Adipocyte (in vitro differentiated cells): ENCODE measurements around the gene FSTL4.

Experiments used
- DNase-seq: peaks from one replicate; pipeline ENCODE4 v3.0.0-alpha.2; 2015; ENCODE audit warnings: low read depth
- H3K27me3 ChIP-seq: replicated peaks from 2 replicates; pipeline ENCODE4 v1.7.0; 2013; ENCODE audit warnings: mild to moderate bottlenecking, low read length, moderate library complexity; ENCODE audit not compliant: control insufficient read depth, insufficient read depth
- H3K36me3 ChIP-seq: 2 replicates; pipeline ENCODE4 v1.7.0; 2013; ENCODE audit warnings: low read length, mild to moderate bottlenecking, moderate library complexity; ENCODE audit not compliant: control insufficient read depth, insufficient read depth, severe bottlenecking
- H3K4me1 ChIP-seq: 2 replicates; pipeline ENCODE4 v1.7.0; 2013; ENCODE audit warnings: mild to moderate bottlenecking, low read length, moderate library complexity; ENCODE audit not compliant: control insufficient read depth, insufficient read depth
- H3K4me3 ChIP-seq: 2 replicates; pipeline ENCODE4 v1.7.0; 2013; ENCODE audit warnings: mild to moderate bottlenecking, low read length, moderate library complexity
- H3K9ac ChIP-seq: 2 replicates; pipeline ENCODE4 v1.7.0; 2013; ENCODE audit warnings: mild to moderate bottlenecking, low read length, moderate library complexity
- H3K9me3 ChIP-seq: 2 replicates; pipeline ENCODE4 v1.7.0; 2013; ENCODE audit warnings: mild to moderate bottlenecking, low read length, moderate library complexity; ENCODE audit not compliant: control insufficient read depth

The FSTL4 gene

GRCh38 chr5:133285583-133286021 lies 326.7 kb downstream of the FSTL4 start:
- Histone ChIP-seq H3K4me3 (no peak overlapping the region), H3K4me1 (no peaks in the 10 kb centered on the region), H3K36me3 (no peaks in the 10 kb centered on the region), H3K27me3 (peaks cover 18% of the 10 kb centered on the region), H3K9me3 (no peaks in the 10 kb centered on the region), H3K9ac (no peak overlapping the region)
- DNase-seq: no peak

GRCh38 chr5:133284306-133284705 lies 328.0 kb downstream of the FSTL4 start:
- Histone ChIP-seq H3K36me3 (no peaks in the 10 kb centered on the region), H3K9ac (no peak overlapping the region), H3K4me3 (no peak overlapping the region), H3K27me3 (peaks cover 20% of the 10 kb centered on the region), H3K4me1 (no peaks in the 10 kb centered on the region), H3K9me3 (no peaks in the 10 kb centered on the region)
- no peak for DNase-seq

GRCh38 chr5:133278317-133278716 lies 334.0 kb downstream of the FSTL4 start:
- peaks cover 12% of the 10 kb centered on the region for H3K4me1 ChIP-seq
- no peaks in the 10 kb centered on the region for H3K36me3 ChIP-seq
- H3K9ac ChIP-seq: no peak overlapping the region
- no peak overlapping the region for H3K4me3 ChIP-seq
- peaks cover 26% of the 10 kb centered on the region for H3K27me3 ChIP-seq
- H3K9me3 ChIP-seq: no peaks in the 10 kb centered on the region
- DNase-seq: no peak

GRCh38 chr5:133277744-133278143 lies 334.6 kb downstream of the FSTL4 start:
- Histone ChIP-seq H3K4me3 (no peak overlapping the region), H3K27me3 (peaks cover 24% of the 10 kb centered on the region), H3K9me3 (no peaks in the 10 kb centered on the region), H3K36me3 (no peaks in the 10 kb centered on the region), H3K9ac (no peak overlapping the region), H3K4me1 (peaks cover 13% of the 10 kb centered on the region)
- DNase-seq: no peak

- H3K27me3 ChIP-seq: peaks cover 16% of the 10 kb centered on the region
- H3K4me1 ChIP-seq: peaks cover 13% of the 10 kb centered on the region
Measured at GRCh38 chr5:133276171-133276570, 336.2 kb downstream of the FSTL4 start.

GRCh38 chr5:133275631-133276030 lies 336.7 kb downstream of the FSTL4 start:
- DNase-seq: no peak
- Histone ChIP-seq H3K27me3 (peaks cover 16% of the 10 kb centered on the region), H3K36me3 (no peaks in the 10 kb centered on the region), H3K9ac (no peak overlapping the region), H3K9me3 (no peaks in the 10 kb centered on the region), H3K4me3 (no peak overlapping the region), H3K4me1 (peaks cover 13% of the 10 kb centered on the region)

More at GRCh38 chr5:133276171-133276570, 336.2 kb downstream of the FSTL4 start:
- Histone ChIP-seq H3K9ac (no peak overlapping the region), H3K36me3 (no peaks in the 10 kb centered on the region), H3K9me3 (no peaks in the 10 kb centered on the region), H3K4me3 (no peak overlapping the region)
- no peak for DNase-seq

GRCh38 chr5:133274597-133274935 lies 337.8 kb downstream of the FSTL4 start:
- Histone ChIP-seq H3K9me3 (no peaks in the 10 kb centered on the region), H3K4me1 (peaks cover 13% of the 10 kb centered on the region), H3K9ac (no peak overlapping the region), H3K36me3 (no peaks in the 10 kb centered on the region), H3K4me3 (no peak overlapping the region), H3K27me3 (peaks cover 20% of the 10 kb centered on the region)
- no peak for DNase-seq

- peaks cover 13% of the 10 kb centered on the region for H3K4me1 ChIP-seq
- peaks cover 20% of the 10 kb centered on the region for H3K27me3 ChIP-seq
- no peak overlapping the region for H3K9ac ChIP-seq
- H3K36me3 ChIP-seq: no peaks in the 10 kb centered on the region
- DNase-seq: peak; percentile 29
- no peaks in the 10 kb centered on the region for H3K9me3 ChIP-seq
- no peak overlapping the region for H3K4me3 ChIP-seq
Measured at GRCh38 chr5:133273661-133274596, 338.4 kb downstream of the FSTL4 start.

GRCh38 chr5:133272345-133272744 lies 340.0 kb downstream of the FSTL4 start:
- peaks cover 13% of the 10 kb centered on the region for H3K4me1 ChIP-seq
- no peaks in the 10 kb centered on the region for H3K36me3 ChIP-seq
- no peak for DNase-seq

GRCh38 chr5:133271606-133272005 lies 340.7 kb downstream of the FSTL4 start:
- Histone ChIP-seq H3K9ac (no peak overlapping the region), H3K27me3 (peaks cover 22% of the 10 kb centered on the region), H3K4me3 (no peak overlapping the region), H3K9me3 (no peaks in the 10 kb centered on the region), H3K4me1 (peaks cover 13% of the 10 kb centered on the region), H3K36me3 (no peaks in the 10 kb centered on the region)
- DNase-seq: no peak

More at GRCh38 chr5:133272345-133272744, 340.0 kb downstream of the FSTL4 start:
- no peaks in the 10 kb centered on the region for H3K9me3 ChIP-seq
- H3K9ac ChIP-seq: no peak overlapping the region
- no peak overlapping the region for H3K4me3 ChIP-seq
- H3K27me3 ChIP-seq: peaks cover 20% of the 10 kb centered on the region

GRCh38 chr5:133269691-133270090 lies 342.6 kb downstream of the FSTL4 start:
- H3K4me3 ChIP-seq: no peak overlapping the region
- no peak for DNase-seq
- peaks cover 13% of the 10 kb centered on the region for H3K4me1 ChIP-seq
- no peaks in the 10 kb centered on the region for H3K36me3 ChIP-seq
- no peaks in the 10 kb centered on the region for H3K9me3 ChIP-seq
- H3K9ac ChIP-seq: no peak overlapping the region
- peaks cover 28% of the 10 kb centered on the region for H3K27me3 ChIP-seq
